GM19452 (cell line): ENCODE measurements around the gene ANKS6.
A peak's percentile ranks its signal among the peaks of the same experiment; 100 is the strongest.

Source experiments
- ATAC-seq: cut with Tn5 transposase; IDR thresholded peaks from one replicate; pipeline ENCODE4 v1.9.1; 2021; ENCODE audit not compliant: unreplicated experiment

ANKS6 gene

DNA sequence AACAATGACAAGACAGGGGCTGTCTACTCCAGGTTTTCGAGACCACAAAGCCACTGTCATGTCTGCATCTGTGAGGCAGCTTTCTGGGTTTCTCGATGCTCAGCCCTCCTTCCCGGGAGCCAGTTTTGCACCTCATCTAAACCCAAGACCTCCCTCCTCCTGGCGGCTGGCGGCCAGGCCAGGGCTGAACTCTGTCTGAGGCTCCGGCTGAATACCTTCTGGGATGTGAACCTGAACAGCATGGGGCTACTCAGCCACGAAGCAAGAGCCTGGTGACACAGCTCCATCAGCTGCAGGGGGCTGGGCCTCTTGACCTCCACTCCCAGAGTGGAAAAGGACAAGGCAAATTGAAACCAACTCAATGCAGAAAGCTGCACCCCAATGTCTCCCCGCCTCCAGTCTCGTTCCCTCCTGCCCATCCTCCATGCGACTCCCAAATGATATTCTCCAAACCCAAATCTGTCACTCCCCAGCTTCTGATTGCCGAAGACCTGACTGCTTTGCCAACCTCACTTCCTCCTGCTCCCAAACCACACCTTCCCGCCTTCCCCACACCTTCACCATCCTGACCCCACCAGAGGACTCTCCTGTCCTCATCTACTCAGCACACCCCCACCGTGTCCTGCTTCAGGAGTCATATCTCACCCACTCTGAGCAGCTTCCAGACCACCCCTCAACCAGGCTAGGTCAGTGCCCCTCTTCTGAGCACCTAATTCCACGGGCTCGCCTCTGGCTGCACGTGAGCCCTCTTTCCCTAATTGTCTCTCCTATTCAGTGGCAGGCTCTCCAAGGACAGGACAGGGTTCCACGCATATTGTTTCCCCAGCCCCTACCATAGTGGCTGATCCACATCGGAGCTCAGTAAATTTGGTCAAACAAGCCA, 4.5 kb downstream of the ANKS6 start:
- ATAC-seq: no peak

DNA sequence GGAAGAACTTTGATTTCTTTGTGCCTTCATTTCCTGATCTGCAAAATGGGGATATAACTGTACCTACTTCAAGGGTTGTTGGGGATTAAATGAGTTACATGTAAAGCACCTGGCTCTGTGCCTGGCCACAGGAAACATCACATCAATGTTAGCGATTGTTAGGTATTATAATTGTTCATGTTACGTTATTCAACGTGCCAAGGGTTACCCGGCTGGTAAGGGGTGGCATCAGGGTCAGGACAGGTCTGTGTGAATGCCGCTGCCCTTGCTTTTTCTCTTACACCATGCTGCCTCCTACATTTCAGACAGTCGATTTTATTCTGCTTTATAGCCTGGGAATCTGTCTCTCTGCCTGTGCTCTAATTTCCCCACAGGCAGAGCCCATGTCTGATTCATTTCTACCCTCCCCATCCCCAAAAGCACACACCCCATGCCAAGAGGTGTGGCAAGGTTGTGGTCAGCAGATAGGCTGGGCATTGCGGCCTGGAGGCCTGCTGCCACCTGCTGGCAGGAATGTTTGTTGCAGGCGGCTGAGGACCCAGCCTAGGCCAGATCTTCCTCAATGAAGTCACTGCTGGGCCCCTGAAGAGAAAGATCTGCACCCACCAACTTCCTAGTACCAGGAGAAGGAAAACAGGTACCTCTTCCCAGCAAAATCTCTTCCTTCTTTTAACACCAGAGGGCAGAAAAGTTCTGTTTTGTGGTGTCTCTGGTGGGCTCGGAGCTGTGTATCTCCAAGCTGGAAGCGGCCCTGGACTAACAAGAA, 5.3 kb downstream of the ANKS6 start:
- ATAC-seq: peak; percentile 62

DNA sequence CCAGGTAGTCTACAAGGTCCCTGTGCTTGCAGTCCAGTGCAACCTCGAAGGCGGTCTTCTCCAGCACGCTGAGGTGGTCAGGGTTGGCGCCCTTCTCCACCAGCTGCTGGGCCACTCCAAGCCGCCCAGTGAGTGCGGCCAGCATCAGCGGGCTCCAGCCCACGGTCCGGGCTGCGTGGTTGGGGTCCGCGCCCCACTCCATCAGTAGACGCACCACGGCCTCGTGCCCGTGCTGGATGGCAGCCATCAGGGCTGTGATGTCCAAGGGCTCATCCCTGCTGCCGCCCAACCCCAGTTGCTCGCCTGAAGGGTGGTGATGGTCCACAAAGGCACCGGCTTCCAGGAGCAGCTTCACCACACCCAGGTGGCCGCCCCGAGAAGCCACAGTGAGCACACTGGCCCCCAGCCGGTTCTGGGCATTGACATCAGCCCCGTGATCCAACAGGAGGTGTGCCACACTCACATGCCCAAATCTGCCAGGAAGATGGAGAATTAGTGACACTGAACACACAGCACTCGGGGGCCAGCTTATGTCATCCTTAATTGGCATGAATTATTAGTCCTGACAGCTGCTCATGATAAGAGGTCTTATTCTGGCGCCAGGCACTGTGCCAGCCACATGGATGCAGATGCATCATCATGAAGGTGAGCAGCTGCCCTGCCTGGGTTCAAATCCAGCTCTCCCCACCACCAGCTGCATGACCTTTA, 6.1 kb downstream of the ANKS6 start:
- ATAC-seq: no peak

DNA sequence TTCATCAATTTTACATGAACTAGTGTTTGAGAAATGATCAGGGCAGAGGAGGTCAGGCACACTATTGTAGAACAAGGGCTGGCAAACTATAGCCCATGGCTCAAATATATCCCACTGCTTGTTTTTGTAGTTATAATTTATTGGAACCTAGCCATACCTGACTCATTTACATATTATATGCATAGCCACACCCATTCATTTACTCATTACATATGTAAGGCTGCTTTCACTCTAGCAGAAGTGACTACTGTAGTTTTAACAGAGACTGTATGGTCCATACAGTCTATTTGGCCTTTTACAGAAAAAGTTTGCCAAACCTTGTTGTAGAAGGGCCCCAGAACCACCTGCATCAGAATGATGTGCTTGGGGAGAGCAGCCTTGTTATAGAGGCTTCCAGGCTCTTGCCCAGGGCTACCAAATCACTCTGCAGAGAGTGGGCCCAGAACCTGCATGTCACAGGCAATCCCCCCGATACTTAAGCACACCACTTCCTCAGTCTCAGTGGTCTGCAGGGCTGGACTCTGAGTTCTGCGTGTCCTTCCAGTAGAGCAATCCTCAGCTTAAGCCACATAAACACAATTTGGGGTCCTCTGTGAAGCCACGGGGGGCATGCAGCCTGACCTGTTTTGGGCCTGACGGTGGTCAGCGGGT, 6.7 kb downstream of the ANKS6 start:
- no peak for ATAC-seq

DNA sequence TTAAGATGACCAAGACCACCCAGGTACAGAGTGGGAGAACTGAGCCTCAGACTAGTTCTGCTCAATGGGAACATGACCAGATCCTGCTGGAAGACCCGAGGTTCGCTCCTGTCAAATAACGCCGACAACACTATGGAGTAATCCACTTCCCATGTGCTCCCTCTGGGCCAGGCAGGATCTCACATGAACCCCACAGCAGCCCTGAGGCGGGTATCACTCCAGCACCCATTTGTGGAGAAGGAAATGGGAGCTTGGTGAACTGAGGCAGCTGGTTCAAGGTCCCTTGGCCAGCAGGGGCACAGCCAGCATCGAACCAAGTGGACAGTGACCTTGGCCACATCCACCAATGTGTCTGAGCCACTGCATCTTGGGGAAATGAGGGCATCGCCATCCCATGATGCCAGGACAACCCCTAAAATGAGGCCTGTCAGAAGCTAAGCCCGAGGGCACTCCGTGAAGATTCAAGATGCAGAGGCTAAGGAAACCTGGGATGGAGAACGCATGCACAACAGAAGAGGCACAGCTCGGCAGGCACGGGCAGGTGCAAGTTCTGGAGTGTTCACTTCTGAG, 8.5 kb downstream of the ANKS6 start:
- no peak for ATAC-seq

DNA sequence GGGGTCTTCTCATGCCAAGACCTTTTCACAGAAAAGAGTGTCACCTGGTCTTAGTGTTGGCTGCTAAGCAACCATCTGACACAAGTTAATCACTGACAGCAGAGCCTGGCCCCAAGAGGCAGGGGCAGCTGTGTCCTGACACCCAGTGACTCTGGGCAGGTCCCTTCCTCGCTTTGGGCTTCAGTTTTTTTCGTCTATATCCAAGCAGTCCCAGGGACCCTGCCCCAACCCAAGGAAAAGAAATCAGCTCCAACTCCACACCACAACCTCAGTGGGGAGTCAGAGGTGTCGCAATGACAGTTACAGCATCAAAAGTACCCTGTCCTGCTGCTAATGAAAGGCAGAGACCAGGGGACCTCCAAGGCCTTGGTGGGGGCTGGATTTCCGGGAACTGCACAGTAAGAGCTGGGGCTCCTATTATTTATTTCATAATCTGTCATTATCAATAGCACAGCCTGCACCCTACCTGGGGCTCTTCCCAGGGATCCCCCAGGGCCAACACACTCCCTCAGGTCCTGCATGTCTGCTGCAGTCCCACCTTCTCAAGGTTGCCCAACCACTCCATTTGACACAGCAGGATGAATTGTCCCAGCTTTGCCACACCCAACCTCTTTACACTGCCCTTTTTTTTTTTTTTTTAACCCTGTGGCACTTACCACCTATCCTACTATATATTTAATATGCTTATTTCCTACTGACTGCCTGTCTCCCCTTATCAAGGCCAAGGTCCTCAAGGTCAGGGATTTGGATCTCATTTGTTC, 9.4 kb downstream of the ANKS6 start:
- no peak for ATAC-seq

DNA sequence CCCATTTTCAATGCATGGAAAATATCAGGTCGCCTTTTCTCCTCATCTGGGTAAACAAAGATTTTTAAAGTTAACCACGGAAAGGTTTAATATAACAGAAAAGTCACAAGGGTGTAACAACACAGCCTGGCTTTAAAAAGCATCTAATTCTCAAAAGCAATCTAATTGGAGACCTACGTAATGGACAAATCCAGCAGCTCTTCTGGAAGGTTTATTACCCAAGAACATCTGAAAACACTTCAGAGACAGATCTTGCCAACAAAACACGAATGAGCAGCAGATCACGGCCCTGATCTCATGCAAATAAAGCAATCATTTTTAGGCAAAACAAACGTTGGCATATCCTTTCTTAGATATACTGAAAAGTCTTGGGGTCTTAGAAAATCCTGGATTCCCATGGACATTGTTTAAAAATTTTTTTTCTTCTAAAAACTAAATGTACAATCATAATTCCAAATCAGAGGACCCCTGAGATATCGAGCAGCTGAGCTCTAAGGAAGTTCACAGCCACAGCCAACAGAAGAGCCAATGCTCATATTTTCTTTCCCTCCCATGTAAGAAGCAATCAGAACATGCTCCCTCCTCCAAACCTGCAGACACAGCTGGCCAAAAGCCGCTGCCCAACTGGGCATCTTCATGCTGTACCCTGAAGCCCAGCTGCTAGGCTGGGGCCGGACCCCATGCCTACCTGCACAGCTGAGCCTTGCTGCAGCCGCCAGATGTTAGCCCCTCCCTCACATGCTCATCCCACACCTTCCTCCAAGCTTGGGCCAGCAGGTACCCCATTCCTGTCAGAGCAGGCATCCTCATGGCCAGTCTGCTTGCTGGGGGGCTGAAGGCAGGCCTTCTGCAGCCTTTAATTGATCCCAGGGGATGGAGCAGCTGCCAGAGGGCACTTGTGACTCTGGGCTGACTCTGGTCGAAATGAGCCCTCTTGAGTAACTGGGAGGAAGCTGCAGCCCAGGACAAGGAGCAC, 11.2 kb downstream of the ANKS6 start:
- no peak for ATAC-seq

DNA sequence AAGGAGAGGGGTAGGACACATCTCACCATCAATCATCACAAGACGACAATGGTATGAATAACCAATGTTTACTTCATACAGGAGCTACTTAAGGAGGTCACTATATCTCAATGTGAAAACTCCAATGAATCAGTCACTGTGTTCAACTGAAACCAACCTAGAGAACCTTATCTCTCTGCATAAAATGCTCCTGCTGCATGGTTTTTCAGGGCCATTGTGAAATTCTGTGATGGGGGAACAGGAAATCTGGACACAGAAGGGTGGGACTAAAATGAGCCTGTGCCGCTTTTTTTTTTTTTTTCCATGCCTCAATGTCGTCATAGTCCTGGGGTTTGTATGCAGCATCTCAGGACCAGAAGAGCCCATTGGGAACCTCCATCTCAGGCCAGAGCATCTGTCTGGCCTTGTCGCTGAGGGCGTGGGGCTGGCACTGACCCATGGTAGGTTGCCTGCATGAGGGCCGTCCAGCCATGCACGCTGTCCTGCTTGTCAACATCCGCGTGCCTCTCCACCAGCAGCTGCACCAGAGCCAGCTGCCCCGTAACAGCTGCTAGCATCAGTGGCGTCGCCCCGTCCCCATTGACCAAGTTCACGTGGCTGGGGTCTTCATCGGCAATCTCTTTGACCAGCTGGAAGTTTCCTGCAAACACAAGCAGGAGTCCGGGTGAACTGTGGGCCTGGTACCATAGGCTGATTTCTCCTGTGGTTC, 12.7 kb downstream of the ANKS6 start:
- ATAC-seq: no peak

DNA sequence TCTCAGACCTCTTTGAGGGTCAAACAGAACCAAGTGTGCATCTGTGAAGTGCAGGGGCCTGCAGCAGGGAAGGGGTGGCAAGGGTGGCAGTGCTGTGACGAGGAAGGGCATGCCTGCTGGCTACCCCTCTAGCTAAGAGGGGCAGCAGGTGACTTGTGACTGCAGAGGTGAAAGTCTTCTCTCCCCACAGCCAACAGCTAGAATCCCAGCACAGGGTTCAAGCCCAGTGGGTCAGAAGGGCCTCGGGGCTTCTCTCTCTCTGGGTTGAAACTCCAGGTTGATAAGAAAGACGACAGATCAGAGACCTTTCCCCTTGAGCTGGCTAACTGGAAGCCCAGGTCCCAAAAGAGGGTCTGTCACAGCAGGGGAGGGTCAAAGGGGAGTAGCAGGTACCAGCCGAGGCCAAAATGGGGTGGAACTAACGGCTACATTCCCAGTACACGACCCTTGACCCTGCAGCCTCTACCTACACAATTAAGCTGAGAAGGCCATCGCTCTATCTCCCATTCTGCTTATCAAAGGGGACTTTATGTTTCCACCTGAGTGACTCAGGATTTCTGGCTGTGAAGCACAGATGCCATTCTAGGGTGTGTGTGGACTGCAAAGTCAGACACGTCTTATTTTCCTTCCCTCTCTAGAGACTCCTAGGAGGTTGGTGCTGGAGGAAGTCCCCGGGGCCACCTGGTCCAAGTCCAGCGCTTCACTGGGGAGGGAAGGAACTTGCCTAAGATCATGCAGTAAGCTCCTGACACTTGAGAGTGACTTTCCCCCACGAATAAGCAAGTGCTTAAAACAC, 14.6 kb downstream of the ANKS6 start:
- no peak for ATAC-seq

DNA sequence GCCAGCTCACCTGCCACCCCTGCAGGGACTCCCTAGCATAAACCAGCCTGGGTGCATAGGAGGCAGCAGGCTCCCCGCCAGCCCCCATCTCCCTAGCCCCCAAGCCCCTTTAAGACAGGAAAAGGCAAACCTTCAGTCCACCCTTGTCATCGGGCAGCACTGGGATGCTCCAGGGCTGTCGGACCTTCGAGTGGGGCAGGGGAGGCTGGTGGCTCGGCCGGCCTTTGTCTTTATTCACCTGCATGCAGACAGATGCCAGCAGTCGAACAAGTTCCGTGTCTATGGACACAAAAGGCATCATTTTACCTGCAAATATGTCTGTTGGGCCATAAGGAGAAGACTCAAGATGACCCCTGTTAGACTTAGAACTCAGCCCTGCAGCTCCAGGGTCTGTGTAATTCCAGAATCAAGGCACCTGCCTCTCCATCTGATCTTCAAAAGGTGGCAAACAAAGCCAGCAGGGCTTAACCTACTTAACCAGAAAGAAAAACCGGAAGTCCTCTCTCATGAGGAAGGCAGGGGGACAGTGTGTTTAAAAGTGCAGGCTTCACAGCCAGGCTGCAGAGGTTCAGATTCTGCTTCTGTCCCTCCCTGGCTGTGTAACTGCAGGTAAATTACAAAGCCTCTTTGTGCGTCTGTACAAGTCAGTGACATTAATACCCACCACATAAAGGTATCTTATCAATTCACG, 16.2 kb downstream of the ANKS6 start:
- no peak for ATAC-seq

DNA sequence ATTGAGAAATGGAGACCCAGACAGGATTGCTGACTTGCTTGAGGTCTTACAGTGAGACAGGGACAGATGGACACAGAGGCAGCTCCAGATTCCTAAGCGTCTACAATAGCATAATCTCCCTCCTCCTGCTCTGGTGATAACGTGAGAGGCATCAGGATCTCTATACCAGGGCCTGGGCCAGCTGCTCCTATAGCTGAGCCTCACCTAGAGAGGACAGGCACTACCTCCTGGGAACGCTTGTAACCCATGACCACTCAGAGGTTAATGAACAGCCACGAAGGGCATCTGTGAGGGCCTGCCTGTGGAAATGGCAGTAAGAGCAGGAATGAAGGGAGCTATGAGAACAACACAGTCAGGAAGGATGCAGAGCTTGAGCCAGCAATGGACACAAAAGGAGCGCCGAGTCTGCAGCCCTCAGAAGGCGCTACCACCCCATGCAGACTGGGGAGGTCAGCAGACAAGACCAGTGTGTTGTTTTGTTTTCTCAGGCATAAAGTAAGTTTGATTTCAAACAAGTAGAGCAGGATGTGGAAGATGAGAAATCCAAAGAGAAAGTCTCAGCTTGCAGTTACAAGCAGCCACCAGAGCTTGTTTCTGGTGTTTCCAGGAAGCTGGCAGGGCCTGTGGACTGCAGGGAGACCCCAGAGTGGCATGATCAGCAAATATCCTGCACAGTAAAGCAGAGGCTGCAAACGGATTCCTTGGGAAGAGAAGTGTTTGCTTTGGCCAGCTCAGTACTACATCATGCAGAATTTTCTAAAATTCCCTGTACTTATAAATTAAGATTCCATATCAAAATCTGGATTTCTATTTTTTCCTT, 17.4 kb downstream of the ANKS6 start:
- ATAC-seq: no peak

DNA sequence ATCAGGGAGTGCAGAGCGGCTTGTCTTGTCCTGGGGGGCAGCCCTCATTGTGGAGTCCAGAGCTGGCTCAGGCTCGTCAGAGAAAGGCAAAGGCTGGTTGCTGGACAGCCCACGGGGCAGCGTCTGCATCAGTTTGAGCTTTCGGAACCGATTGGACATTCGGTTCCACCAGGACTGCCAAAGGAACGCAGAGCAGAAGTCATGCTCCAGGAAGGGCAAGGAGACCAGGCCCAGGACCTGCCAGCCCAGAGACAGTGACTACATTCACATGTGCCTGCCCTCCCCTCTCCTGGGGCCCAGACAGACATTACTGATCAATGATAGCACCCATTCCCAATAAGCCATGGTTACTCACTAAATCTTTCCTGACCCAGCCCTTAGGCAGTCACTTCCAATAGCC, 18.1 kb downstream of the ANKS6 start:
- ATAC-seq: no peak

DNA sequence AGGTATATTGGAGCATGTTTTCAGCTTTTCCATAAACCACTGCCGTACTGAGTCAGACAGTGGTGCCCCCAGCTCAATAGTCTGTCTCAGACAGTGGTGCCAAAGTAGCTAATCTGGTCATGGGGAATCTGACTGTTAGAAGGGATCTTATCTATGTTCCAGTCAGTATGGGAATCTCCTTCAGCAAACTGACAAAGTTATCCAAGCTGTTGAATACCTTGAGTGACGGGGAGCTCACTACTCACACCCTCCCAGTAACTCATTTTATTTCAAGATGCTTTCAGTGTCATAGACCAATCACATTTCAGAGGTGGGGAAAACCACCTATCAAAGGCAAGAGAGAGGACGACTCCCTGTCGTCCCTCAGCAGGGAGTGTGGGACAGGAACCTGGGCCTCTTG, 18.7 kb downstream of the ANKS6 start:
- no peak for ATAC-seq

DNA sequence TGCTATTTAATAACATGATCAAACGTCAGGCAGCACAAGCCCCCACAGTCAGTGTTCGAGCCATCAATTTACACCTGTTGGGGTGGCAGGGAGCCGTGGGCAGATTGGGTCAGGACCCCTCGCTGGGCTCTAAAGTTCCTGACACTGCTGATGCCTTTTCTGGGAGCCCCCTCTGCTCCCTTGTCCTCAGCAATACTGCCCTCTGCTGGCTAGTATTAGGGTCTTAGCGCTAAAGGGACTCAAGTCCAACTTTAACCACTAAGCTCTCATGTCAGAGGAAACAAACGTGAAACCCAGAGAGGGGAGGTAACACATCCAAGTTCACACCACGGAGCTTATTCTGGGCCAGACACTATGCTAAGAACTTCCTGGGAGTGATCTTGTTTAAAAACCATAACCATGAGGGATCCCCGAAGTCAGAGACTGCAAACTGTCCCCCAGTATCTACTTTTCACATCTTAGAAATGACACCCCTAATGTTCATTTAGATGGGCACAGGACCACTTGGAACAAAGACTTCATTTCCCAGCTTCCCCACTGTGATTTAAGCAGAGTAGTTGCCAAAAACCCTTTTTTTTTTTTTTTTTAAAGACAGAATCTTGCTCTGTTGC, 20.4 kb downstream of the ANKS6 start:
- ATAC-seq: no peak

DNA sequence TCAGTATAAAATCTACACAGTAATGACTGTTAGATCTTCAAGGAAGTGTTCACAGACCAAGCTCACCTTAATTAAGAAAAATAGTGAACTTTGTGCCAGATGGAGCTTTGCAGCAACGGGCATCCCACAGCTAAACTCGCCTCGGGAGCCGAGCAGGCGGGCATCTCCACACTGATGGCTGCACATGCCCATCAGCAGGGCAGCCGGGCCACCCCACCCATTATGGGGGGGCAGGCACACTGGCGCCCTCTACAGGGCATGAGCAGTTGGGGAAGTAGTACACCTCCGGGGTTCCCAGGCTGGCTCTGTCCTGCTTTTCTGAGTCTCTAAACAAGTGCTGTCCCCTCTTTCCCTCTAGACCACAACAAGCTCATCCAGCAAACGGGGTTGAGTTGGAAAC, 21.6 kb downstream of the ANKS6 start:
- ATAC-seq: no peak

DNA sequence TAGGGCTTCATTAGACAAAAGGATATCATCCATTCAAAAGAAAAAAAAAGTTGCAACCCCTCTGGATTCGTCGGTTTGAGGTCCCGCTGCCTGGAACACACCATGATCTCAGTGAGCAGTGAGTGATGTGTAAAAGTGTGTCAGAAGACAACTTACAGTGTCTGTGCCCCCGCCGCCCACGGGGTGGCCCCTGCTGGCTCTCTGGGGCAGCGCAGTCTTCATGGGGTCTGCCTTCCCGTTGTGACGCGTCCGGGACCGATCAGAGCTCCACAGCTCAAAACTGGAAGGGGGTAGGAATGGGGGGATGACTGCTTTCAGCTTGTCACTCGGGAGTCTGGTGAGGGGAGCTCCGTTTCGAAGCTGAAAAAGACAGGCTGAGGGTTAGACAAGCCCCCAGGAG, 22.6 kb downstream of the ANKS6 start:
- no peak for ATAC-seq
